Activated CD4-positive, alpha-beta T cell treated with anti-CD3 and anti-CD28 coated beads, Interleukin-2, amount 10 ng/mL, durations not matched to agents 7 days and 5 days (primary cell): ENCODE measurements around the gene SLC35F3. TPM values are rescaled to one million over a fixed set of nuclear protein-coding genes. Genes with fewer than 3 reads are reported as not detected.

Experiments used
- CTCF ChIA-PET: fragments of 350-600 bp; sonication (Branson Sonifier 250); formaldehyde crosslinking; loops from one replicate; lab custom pipeline; 2021; ENCODE audit warnings: antibody characterized with exemption; lab: Charles Lee
- POLR2A ChIA-PET: fragments of 350-600 bp; sonication (Branson Sonifier 250); formaldehyde crosslinking; loops from one replicate; lab custom pipeline; 2021; ENCODE audit warnings: antibody characterized with exemption; lab: Charles Lee
- DNase-seq: peaks from one replicate; pipeline ENCODE4 v3.0.0-alpha.2; 2020
- H3K27ac Mint-ChIP-seq: one replicate; pipeline ENCODE4 v1.8.0; 2021; ENCODE audit warnings: mild to moderate bottlenecking, moderate library complexity, mixed read lengths
- H3K27me3 Mint-ChIP-seq: one replicate; pipeline ENCODE4 v1.8.0; 2021; ENCODE audit warnings: mixed read lengths
- H3K36me3 Mint-ChIP-seq: one replicate; pipeline ENCODE4 v1.8.0; 2021; ENCODE audit warnings: low read depth, mixed read lengths
- H3K4me1 Mint-ChIP-seq: one replicate; pipeline ENCODE4 v1.8.0; 2021; ENCODE audit warnings: mixed read lengths
- H3K4me3 Mint-ChIP-seq: one replicate; pipeline ENCODE4 v1.8.0; 2021; ENCODE audit warnings: mild to moderate bottlenecking, moderate library complexity, mixed read lengths
- H3K9me3 Mint-ChIP-seq: one replicate; pipeline ENCODE4 v1.8.0; 2021; ENCODE audit warnings: mixed read lengths
- total RNA-seq, 2 experiments: library from RNA; stranded (reverse); gene quantifications; one replicate each; pipeline ENCODE4 v1.2.3, GENCODE V29; 2021

SLC35F3 gene
- total RNA-seq, 2 experiments from 2014 or later: 5.9 to 6.5 TPM

DNA sequence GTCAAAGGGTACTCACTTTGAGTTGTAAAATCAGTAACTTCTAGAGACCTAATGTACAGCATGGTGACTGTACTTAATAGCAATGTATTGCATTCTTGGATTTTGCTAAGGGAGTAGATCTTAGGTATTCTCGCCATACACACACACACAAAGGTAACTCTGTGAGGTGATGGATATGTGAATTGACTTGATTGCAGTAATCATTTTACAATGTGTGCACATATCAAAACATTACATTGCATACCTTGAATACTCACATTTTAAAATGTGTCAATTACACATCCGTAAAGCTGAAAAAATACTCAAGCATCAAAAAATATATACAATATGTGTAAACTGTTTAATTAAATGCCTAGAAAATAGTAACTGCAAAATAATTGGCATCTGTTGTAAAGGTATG lies 86.0 kb downstream of the SLC35F3 start:
- H3K4me1 Mint-ChIP-seq: no peaks in the 10 kb centered on the region

DNA sequence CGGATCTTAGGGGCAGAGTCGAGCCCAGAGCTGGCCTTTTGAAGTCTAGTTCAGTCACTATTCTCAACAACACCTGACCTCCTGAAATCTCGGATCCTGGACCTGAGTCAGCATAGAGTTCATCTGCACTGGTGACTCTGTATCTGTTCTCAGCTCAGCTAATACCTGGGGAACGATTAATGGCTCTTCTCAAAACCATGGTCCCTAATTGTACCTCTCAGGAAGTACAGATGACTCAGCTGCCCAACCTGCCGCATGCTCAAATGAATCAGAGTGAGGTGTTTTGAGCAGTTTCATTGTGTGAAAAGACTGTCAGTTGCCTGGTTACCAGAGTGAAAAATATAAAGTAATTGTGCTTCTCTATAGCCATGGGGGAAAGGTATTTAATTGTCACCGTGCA lies 89.2 kb downstream of the SLC35F3 start:
- H3K4me1 Mint-ChIP-seq: no peaks in the 10 kb centered on the region
- no peak for DNase-seq
- CTCF ChIA-PET: no interaction called here
- peaks cover 16% of the 10 kb centered on the region for H3K27me3 Mint-ChIP-seq
- no peak overlapping the region for H3K27ac Mint-ChIP-seq
- no peak overlapping the region for H3K4me3 Mint-ChIP-seq
- POLR2A ChIA-PET: no interaction called here
- no peaks in the 10 kb centered on the region for H3K9me3 Mint-ChIP-seq
- no peaks in the 10 kb centered on the region for H3K36me3 Mint-ChIP-seq

More for the DNA sequence above, 86.0 kb downstream of the SLC35F3 start:
- ChIA-PET POLR2A (no interaction called here), CTCF (no interaction called here)
- Mint-ChIP-seq H3K4me3 (no peak overlapping the region), H3K27me3 (peaks cover 24% of the 10 kb centered on the region), H3K9me3 (no peaks in the 10 kb centered on the region), H3K36me3 (no peaks in the 10 kb centered on the region), H3K27ac (no peak overlapping the region)
- DNase-seq: no peak

DNA sequence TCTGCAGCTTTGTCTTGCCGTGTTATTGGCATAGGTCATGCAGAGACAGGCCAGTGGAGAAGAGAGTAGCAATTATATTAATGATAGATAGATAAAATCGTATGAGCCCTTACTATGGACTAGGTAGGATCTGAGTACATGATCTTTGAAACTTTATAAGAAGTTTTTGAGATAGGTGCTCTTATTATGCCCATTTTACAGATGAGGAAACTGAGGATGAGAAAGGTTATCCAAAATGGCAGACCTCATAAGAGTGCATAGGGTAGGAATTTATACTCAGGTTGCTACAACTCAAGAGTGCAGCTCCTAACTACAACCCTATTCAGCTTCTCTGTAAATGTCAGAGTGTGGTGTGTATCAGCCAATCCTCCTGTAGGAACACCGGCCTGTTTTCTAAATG lies 89.6 kb downstream of the SLC35F3 start:
- Mint-ChIP-seq H3K27me3 (peaks cover 15% of the 10 kb centered on the region), H3K4me1 (no peaks in the 10 kb centered on the region), H3K27ac (no peak overlapping the region), H3K9me3 (no peaks in the 10 kb centered on the region), H3K4me3 (no peak overlapping the region), H3K36me3 (no peaks in the 10 kb centered on the region)
- DNase-seq: no peak
- ChIA-PET POLR2A (no interaction called here), CTCF (no interaction called here)

DNA sequence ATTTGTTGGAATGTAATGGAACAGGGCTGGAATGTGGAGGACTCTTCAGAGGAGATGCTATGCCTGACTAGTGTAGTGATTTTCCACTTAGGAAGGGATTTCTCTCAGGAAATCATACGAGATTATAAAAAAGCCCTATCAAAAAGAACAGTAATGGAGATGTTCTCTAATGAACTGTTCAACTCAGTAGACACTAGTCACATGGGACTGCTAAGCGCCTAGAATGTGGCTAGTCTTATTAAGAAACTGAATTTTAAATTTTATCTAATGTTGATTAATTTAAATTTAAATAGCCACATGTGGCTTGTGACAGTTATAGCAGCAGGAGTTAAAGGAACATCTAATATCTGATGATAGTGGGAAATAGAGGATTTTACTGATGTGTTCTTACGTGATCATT lies 94.0 kb downstream of the SLC35F3 start:
- Mint-ChIP-seq H3K9me3 (no peaks in the 10 kb centered on the region), H3K36me3 (no peaks in the 10 kb centered on the region), H3K27ac (no peak overlapping the region), H3K4me1 (no peaks in the 10 kb centered on the region), H3K27me3 (no peaks in the 10 kb centered on the region), H3K4me3 (no peak overlapping the region)
- no peak for DNase-seq
- POLR2A ChIA-PET: no interaction called here
- CTCF ChIA-PET: no interaction called here

- H3K9me3 Mint-ChIP-seq: no peaks in the 10 kb centered on the region
- no peak for DNase-seq
- H3K36me3 Mint-ChIP-seq: no peaks in the 10 kb centered on the region
- H3K4me1 Mint-ChIP-seq: no peaks in the 10 kb centered on the region
- H3K27me3 Mint-ChIP-seq: no peaks in the 10 kb centered on the region
- H3K27ac Mint-ChIP-seq: no peak overlapping the region
- ChIA-PET POLR2A (no interaction called here), CTCF (no interaction called here)
- H3K4me3 Mint-ChIP-seq: no peak overlapping the region
Measured at GRCh38 chr1:233998891-233999290, 94.4 kb downstream of the SLC35F3 start.

DNA sequence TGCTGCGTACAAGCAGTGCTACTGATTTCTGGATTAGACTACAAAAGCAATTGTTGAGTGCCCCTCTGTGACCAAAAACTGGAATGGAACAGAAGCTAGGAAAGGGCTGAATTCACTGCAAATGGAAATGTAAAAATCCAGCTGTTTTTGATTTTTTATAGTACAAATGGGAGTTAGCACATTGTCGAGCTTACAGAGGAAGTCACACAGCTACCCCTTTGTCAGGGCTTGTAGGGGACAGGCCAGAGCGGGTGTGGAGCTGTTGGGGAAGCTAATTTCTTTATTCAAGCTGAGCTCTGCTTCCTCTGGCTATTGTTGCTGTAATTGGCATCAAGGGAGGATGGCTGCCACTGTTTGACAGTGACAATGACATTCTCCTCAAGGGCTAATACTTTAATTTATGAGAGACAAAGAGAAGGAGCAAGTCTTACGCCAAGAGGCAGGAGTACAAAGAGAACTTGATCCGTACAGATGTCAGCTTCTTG lies 96.1 kb downstream of the SLC35F3 start:
- no peaks in the 10 kb centered on the region for H3K27me3 Mint-ChIP-seq
- H3K27ac Mint-ChIP-seq: no peak overlapping the region
- no peak for DNase-seq
- no peaks in the 10 kb centered on the region for H3K36me3 Mint-ChIP-seq
- ChIA-PET POLR2A (no interaction called here), CTCF (no interaction called here)
- H3K9me3 Mint-ChIP-seq: no peaks in the 10 kb centered on the region
- H3K4me3 Mint-ChIP-seq: no peak overlapping the region
- H3K4me1 Mint-ChIP-seq: no peaks in the 10 kb centered on the region

- H3K4me3 Mint-ChIP-seq: no peak overlapping the region
- H3K36me3 Mint-ChIP-seq: no peaks in the 10 kb centered on the region
- CTCF ChIA-PET: no interaction called here
- no peak overlapping the region for H3K27ac Mint-ChIP-seq
- POLR2A ChIA-PET: no interaction called here
- no peaks in the 10 kb centered on the region for H3K27me3 Mint-ChIP-seq
- no peaks in the 10 kb centered on the region for H3K4me1 Mint-ChIP-seq
- no peak for DNase-seq
- no peaks in the 10 kb centered on the region for H3K9me3 Mint-ChIP-seq
Measured at GRCh38 chr1:234001817-234002216, 97.3 kb downstream of the SLC35F3 start.

GRCh38 chr1:234004591-234004990 lies 100.1 kb downstream of the SLC35F3 start:
- Mint-ChIP-seq H3K4me3 (no peak overlapping the region), H3K27ac (no peak overlapping the region), H3K27me3 (no peaks in the 10 kb centered on the region), H3K36me3 (no peaks in the 10 kb centered on the region), H3K9me3 (no peaks in the 10 kb centered on the region), H3K4me1 (no peaks in the 10 kb centered on the region)
- POLR2A ChIA-PET: no interaction called here
- CTCF ChIA-PET: interaction anchor here (0.6 kb wide), 1 partner anchor 635 kb away, joined by 4 read pairs; no protein-coding TSS in a partner anchor
- no peak for DNase-seq

DNA sequence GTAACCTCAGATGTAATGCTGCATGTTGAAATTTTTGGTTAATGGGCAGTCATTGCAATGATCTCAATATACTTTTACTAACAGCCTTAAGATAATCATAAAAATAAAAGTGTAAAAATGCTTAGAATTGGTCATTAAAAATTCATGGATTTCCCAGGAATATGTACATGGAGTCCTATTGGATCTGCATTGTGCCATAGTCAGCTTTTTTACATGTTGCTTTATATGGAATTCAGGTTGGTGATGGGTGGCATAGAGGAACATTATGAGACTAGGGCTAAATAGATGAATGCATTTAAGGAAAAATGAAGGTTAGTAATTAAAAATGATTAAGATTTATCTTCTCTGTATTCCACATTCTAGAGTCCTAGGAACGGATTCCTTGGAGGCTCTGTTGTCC lies 103.2 kb downstream of the SLC35F3 start:
- Mint-ChIP-seq H3K4me1 (no peaks in the 10 kb centered on the region), H3K36me3 (no peaks in the 10 kb centered on the region), H3K27ac (no peak overlapping the region), H3K27me3 (peaks cover 2% of the 10 kb centered on the region), H3K9me3 (no peaks in the 10 kb centered on the region), H3K4me3 (no peak overlapping the region)
- ChIA-PET CTCF (no interaction called here), POLR2A (no interaction called here)
- no peak for DNase-seq

- Mint-ChIP-seq H3K4me3 (no peak overlapping the region), H3K27ac (no peak overlapping the region), H3K4me1 (no peaks in the 10 kb centered on the region), H3K36me3 (no peaks in the 10 kb centered on the region), H3K9me3 (no peaks in the 10 kb centered on the region), H3K27me3 (peaks cover 5% of the 10 kb centered on the region)
- ChIA-PET POLR2A (no interaction called here), CTCF (no interaction called here)
- DNase-seq: no peak
Measured at GRCh38 chr1:234008591-234008990, 104.1 kb downstream of the SLC35F3 start.

GRCh38 chr1:234009668-234010067 lies 105.2 kb downstream of the SLC35F3 start:
- ChIA-PET POLR2A (no interaction called here), CTCF (no interaction called here)
- Mint-ChIP-seq H3K9me3 (no peaks in the 10 kb centered on the region), H3K4me1 (no peaks in the 10 kb centered on the region), H3K27me3 (peaks cover 11% of the 10 kb centered on the region), H3K27ac (no peak overlapping the region), H3K36me3 (no peaks in the 10 kb centered on the region), H3K4me3 (no peak overlapping the region)
- DNase-seq: no peak

GRCh38 chr1:234014208-234014607 lies 109.7 kb downstream of the SLC35F3 start:
- H3K4me1 Mint-ChIP-seq: no peaks in the 10 kb centered on the region
- CTCF ChIA-PET: no interaction called here
- DNase-seq: no peak
- H3K27me3 Mint-ChIP-seq: peaks cover 11% of the 10 kb centered on the region
- H3K36me3 Mint-ChIP-seq: no peaks in the 10 kb centered on the region
- no peak overlapping the region for H3K27ac Mint-ChIP-seq
- H3K4me3 Mint-ChIP-seq: no peak overlapping the region
- POLR2A ChIA-PET: no interaction called here
- no peaks in the 10 kb centered on the region for H3K9me3 Mint-ChIP-seq

DNA sequence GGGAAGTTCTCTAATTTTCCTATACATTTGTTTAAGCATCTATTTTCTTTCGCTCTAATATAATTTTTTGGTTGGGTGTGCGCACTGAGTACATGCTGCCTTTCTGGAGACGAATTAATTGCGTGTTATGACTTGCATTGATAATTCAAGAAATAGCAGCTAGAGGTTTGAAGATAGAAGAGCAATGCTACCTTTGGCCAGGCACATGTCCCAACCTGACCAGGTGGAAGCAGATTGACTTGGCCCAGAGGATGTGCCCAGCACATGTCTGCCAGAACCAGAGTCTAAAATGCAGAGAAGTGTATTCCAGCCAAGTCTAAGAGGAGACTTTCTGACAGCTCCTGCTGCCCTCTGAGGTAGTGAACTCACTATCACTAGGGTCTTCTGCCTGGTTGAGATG lies 114.3 kb downstream of the SLC35F3 start:
- Mint-ChIP-seq H3K27ac (no peak overlapping the region), H3K9me3 (no peaks in the 10 kb centered on the region), H3K4me3 (no peak overlapping the region)

GRCh38 chr1:234019387-234019786 lies 114.9 kb downstream of the SLC35F3 start:
- H3K36me3 Mint-ChIP-seq: no peaks in the 10 kb centered on the region
- DNase-seq: no peak
- H3K4me3 Mint-ChIP-seq: no peak overlapping the region
- H3K4me1 Mint-ChIP-seq: no peaks in the 10 kb centered on the region
- H3K9me3 Mint-ChIP-seq: no peaks in the 10 kb centered on the region
- POLR2A ChIA-PET: no interaction called here
- H3K27ac Mint-ChIP-seq: no peak overlapping the region
- peaks cover 4% of the 10 kb centered on the region for H3K27me3 Mint-ChIP-seq
- CTCF ChIA-PET: no interaction called here

More for the DNA sequence above, 114.3 kb downstream of the SLC35F3 start:
- DNase-seq: no peak
- H3K4me1 Mint-ChIP-seq: no peaks in the 10 kb centered on the region
- no peaks in the 10 kb centered on the region for H3K36me3 Mint-ChIP-seq
- ChIA-PET CTCF (no interaction called here), POLR2A (no interaction called here)
- H3K27me3 Mint-ChIP-seq: peaks cover 8% of the 10 kb centered on the region
